ENCODE data around the gene STMN1. TPM values are rescaled to one million over a fixed set of nuclear protein-coding genes. Genes with fewer than 3 reads are reported as not detected.
"Not testable (repeated sequence)": the region's sequence is repeated elsewhere in the genome, so short reads cannot be mapped to it uniquely, and the experiment has no call there.

STMN1 gene
- polyA plus RNA-seq (ENCODE audit: insufficient read length in 4 of 4), result 1,000 to 10,000 TPM; 1,142 to 1,361 (median 1,291) TPM

GRCh38 chr1:25905680-25906643 lies at the start of gene STMN1:
Gene STMN1 (minus strand): TSS chr1:25906419. CDS start chr1:25904676, 1,743 bp downstream.
- DNase-seq (ENCODE audit: low read depth in 4 of 4, low spot score in 3 of 4), result peak; percentile 89 to 92 (median 92)

- DNase-seq (ENCODE audit: low read depth in 4 of 4, low spot score in 3 of 4), result no peak
Observed at GRCh38 chr1:25955553-25955952, 49.3 kb upstream of the STMN1 start.

- DNase-seq (ENCODE audit: low read depth in 4 of 4, low spot score in 3 of 4), result no peak
Observed at GRCh38 chr1:25954282-25954938, 48.2 kb upstream of the STMN1 start.

- peak; percentile 42 to 65 (median 46) for DNase-seq (ENCODE audit: low read depth in 4 of 4, low spot score in 3 of 4)
Observed at GRCh38 chr1:25952841-25953401, 46.7 kb upstream of the STMN1 start.

GRCh38 chr1:25948641-25949040 lies 42.4 kb upstream of the STMN1 start:
- no peak for DNase-seq (ENCODE audit: low read depth in 4 of 4, low spot score in 3 of 4)

GRCh38 chr1:25947027-25947426 lies 40.8 kb upstream of the STMN1 start:
- DNase-seq (ENCODE audit: low read depth in 4 of 4, low spot score in 3 of 4), result no peak

- DNase-seq (ENCODE audit: low read depth in 4 of 4, low spot score in 3 of 4), result no peak
Observed at GRCh38 chr1:25945761-25946160, 39.5 kb upstream of the STMN1 start.

GRCh38 chr1:25944986-25945385 lies 38.8 kb upstream of the STMN1 start:
- DNase-seq (ENCODE audit: low read depth in 4 of 4, low spot score in 3 of 4), result no peak

GRCh38 chr1:25943511-25943910 lies 37.3 kb upstream of the STMN1 start:
- DNase-seq (ENCODE audit: low read depth in 4 of 4, low spot score in 3 of 4), result not testable (repeated sequence)

GRCh38 chr1:25936947-25937346 lies 30.7 kb upstream of the STMN1 start:
- no peak for DNase-seq (ENCODE audit: low read depth in 4 of 4, low spot score in 3 of 4)

GRCh38 chr1:25933479-25934365 lies 27.5 kb upstream of the STMN1 start:
- no peak for DNase-seq (ENCODE audit: low read depth in 4 of 4, low spot score in 3 of 4)

- not testable (repeated sequence) for DNase-seq (ENCODE audit: low read depth in 4 of 4, low spot score in 3 of 4)
Observed at GRCh38 chr1:25932811-25933400, 26.7 kb upstream of the STMN1 start.

- no peak for DNase-seq (ENCODE audit: low read depth in 4 of 4, low spot score in 3 of 4)
Observed at GRCh38 chr1:25932321-25932720, 26.1 kb upstream of the STMN1 start.

GRCh38 chr1:25929016-25929415 lies 22.8 kb upstream of the STMN1 start:
- DNase-seq (ENCODE audit: low read depth in 4 of 4, low spot score in 3 of 4), result no peak

GRCh38 chr1:25927521-25928265 lies 21.5 kb upstream of the STMN1 start:
- no peak for DNase-seq (ENCODE audit: low read depth in 4 of 4, low spot score in 3 of 4)

GRCh38 chr1:25926731-25927496 lies 20.7 kb upstream of the STMN1 start:
- DNase-seq (ENCODE audit: low read depth in 4 of 4, low spot score in 3 of 4), result no peak

- DNase-seq (ENCODE audit: low read depth in 4 of 4, low spot score in 3 of 4), result no peak
Observed at GRCh38 chr1:25924454-25924853, 18.2 kb upstream of the STMN1 start.

GRCh38 chr1:25922971-25923552 lies 16.8 kb upstream of the STMN1 start:
- DNase-seq (ENCODE audit: low read depth in 4 of 4, low spot score in 3 of 4), result no peak

All from right renal pelvis (tissue), 4 donors.